ENCODE results near the gene TIMM10B. TPM values are rescaled to one million over a fixed set of nuclear protein-coding genes. Genes with fewer than 3 reads are reported as not detected.

The TIMM10B gene
- total RNA-seq, 4 donors from 2014 or later = 37.1 to 66.6 (median 51.7) TPM

DNA sequence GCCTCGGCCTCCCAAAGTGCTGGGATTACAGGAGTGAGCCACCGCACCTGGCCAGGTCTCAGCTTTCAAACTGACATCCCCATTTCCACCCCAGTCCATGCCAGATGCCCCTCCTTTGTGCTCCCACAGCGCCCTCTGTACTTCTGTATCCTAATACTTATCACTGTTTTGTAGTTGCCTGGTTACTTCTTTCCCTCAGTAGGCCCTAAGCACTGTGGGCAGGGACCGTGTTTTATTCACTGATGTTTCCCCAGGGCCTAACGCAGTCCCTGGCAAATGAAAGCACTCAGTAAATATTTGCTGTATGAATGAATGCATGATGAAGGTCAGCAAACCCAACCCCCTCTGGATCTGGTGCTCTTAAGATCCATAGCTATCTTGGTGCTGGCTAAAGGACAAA, 5.4 kb upstream of the TIMM10B start:
- WGBS, 2 donors = 71 to 74% methylated on average over 5 of the region's 5 CpGs
- no peaks in the 10 kb centered on the region for H3K9me3 ChIP-seq
- TF ChIP-seq, protein P1, sequence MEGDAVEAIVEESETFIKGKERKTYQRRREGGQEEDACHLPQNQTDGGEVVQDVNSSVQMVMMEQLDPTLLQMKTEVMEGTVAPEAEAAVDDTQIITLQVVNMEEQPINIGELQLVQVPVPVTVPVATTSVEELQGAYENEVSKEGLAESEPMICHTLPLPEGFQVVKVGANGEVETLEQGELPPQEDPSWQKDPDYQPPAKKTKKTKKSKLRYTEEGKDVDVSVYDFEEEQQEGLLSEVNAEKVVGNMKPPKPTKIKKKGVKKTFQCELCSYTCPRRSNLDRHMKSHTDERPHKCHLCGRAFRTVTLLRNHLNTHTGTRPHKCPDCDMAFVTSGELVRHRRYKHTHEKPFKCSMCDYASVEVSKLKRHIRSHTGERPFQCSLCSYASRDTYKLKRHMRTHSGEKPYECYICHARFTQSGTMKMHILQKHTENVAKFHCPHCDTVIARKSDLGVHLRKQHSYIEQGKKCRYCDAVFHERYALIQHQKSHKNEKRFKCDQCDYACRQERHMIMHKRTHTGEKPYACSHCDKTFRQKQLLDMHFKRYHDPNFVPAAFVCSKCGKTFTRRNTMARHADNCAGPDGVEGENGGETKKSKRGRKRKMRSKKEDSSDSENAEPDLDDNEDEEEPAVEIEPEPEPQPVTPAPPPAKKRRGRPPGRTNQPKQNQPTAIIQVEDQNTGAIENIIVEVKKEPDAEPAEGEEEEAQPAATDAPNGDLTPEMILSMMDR (IDR thresholded peaks at IDR 0.05) = no peak
- TF ChIP-seq EP300 (IDR thresholded peaks at IDR 0.05) = no peak
- TF ChIP-seq POLR2A (IDR thresholded peaks at IDR 0.05) = no peak
- no peak overlapping the region for H3K4me3 ChIP-seq
- H3K36me3 ChIP-seq = peaks cover 0 to 37% (median 0%) of the 10 kb centered on the region in 3 donors
- DNase-seq (ENCODE audit: low spot score in 2 of 2) = no peak
- no peak overlapping the region for H3K27ac ChIP-seq
- H3K27me3 ChIP-seq = no peaks in the 10 kb centered on the region
- peaks cover 0 to 43% (median 19%) of the 10 kb centered on the region in 4 donors for H3K4me1 ChIP-seq

DNA sequence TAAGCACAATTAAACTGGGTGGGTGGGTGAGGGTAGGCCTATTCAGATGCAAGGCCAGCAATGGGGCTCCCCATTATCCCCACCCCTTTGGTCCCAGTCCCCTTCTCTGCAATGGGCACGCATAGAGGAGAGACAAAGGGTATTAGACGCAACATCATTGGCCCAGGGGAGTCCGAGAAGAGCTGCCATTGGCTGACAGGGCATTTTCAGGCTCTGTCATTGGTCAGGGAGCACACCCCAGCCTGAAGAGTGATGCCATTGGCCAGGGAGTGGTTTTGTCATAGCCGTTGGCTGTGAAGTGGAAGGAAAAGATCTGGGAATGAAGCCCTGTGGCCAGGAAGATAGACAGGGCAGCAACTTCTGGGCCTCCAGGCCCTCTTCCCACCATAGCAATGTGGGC, 4.7 kb upstream of the TIMM10B start:
- no peak overlapping the region for H3K4me3 ChIP-seq
- TF ChIP-seq EP300 (IDR thresholded peaks at IDR 0.05) = no peak
- no peak for TF ChIP-seq POLR2A (IDR thresholded peaks at IDR 0.05)
- TF ChIP-seq, protein P1 (IDR thresholded peaks at IDR 0.05) = no peak
- no peaks in the 10 kb centered on the region for H3K9me3 ChIP-seq
- 83 to 92% methylated on average over 4 of the region's 4 CpGs for WGBS, 2 donors
- no peak for DNase-seq (ENCODE audit: low spot score in 2 of 2)
- H3K4me1 ChIP-seq = peaks cover 0 to 40% (median 19%) of the 10 kb centered on the region in 4 donors
- peaks cover 0 to 37% (median 0%) of the 10 kb centered on the region in 3 donors for H3K36me3 ChIP-seq
- H3K27ac ChIP-seq = no peak overlapping the region
- H3K27me3 ChIP-seq = no peaks in the 10 kb centered on the region

DNA sequence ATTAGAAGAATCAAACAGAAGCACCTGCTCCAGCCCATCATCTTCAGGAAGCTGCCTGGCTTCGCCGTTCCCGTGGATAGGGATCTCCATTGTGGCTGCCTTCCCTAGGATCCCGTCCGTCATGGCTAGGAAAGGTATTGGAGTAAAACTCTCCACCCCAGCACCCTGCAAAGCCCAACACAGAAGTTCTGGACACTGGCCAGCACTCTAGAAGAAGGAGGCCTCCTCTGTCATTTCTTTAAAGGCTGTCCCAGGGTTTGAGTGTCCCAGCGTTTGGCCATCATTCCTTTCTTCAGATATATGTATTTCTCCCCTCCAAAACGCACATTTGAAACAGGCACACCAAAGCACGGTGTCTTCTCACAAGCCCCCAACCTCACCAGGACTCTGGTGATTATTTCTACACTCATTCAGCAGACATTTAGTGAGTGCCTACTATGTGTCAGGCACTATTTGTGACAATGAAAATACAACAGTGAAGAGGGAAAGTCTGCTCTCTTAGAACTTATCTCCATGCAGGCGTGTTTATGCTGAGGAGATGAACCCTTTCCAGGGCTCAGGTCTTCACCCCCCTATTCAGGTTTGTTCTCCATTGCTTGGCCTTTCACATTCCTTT, 894 bp upstream of the TIMM10B start:
- peak overlapping the region; percentile 68 to 91 (median 76) for H3K4me3 ChIP-seq
- 60 to 63% methylated on average over 9 of the region's 9 CpGs for WGBS, 2 donors
- H3K9me3 ChIP-seq = no peaks in the 10 kb centered on the region
- H3K27ac ChIP-seq = peak overlapping the region; percentile 90 to 96 (median 92)
- TF ChIP-seq POLR2A (IDR thresholded peaks at IDR 0.05) (no peak), EP300 (IDR thresholded peaks at IDR 0.05) (no peak)
- TF ChIP-seq, protein P1 (IDR thresholded peaks at IDR 0.05) = no peak
- peaks cover 0 to 37% (median 22%) of the 10 kb centered on the region in 4 donors for H3K4me1 ChIP-seq
- peaks cover 0 to 67% (median 0%) of the 10 kb centered on the region in 3 donors for H3K36me3 ChIP-seq
- no peaks in the 10 kb centered on the region for H3K27me3 ChIP-seq
- DNase-seq (ENCODE audit: low spot score in 2 of 2) = no peak

DNA sequence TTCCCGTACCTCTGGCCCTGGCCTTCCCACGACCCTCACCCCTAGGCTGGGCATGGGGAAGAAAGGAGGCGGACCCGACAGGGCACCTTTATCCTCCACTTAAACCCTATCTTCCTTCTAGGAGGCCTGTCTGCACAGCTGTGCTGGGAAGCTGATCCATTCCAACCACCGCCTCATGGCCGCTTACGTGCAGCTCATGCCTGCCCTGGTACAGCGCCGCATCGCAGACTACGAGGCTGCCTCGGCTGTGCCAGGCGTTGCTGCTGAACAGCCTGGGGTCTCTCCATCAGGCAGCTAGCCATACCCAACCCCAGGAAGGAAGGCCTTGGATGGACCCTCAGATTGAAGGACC, 599 bp downstream of the TIMM10B start:
- H3K36me3 ChIP-seq = peaks cover 0 to 76% (median 0%) of the 10 kb centered on the region in 3 donors
- no peaks in the 10 kb centered on the region for H3K27me3 ChIP-seq
- WGBS, 2 donors = 6 to 8% methylated on average over 4 to 13 of the region's 13 CpGs
- H3K9me3 ChIP-seq = no peaks in the 10 kb centered on the region
- peak overlapping the region; percentile 90 to 96 (median 92) for H3K27ac ChIP-seq
- H3K4me1 ChIP-seq = peaks cover 0 to 37% (median 22%) of the 10 kb centered on the region in 4 donors
- H3K4me3 ChIP-seq = peak overlapping the region; percentile 68 to 91 (median 76)
- TF ChIP-seq, protein P1 (IDR thresholded peaks at IDR 0.05) = no peak
- TF ChIP-seq POLR2A (IDR thresholded peaks at IDR 0.05) = no peak
- no peak for TF ChIP-seq EP300 (IDR thresholded peaks at IDR 0.05)
- DNase-seq (ENCODE audit: low spot score in 2 of 2) = no peak

DNA sequence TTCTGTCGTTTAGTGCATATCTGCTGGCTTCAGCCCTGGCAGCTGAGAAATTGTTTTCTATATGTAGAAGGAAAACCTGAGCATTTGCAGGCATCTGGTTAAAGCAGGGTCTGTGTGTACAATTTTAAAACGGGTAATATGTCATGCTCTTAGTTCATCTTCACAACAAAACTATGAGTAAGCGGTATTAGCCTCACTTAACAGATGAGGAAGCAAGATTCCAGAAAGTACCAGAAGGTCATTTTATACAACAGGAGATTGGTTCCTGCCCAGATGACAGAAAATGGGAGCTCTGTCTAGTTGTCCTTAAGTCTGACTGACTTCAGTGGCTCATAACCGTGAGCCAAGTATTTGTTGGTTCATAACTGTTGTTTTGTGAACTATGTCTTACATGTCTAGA, 1.1 kb downstream of the TIMM10B start:
- Histone ChIP-seq H3K9me3 (no peaks in the 10 kb centered on the region), H3K36me3 (peaks cover 0 to 76% (median 0%) of the 10 kb centered on the region in 3 donors), H3K4me3 (peak overlapping the region; percentile 68 to 91 (median 76)), H3K27ac (peak overlapping the region; percentile 90 to 96 (median 92)), H3K4me1 (peaks cover 0 to 37% (median 22%) of the 10 kb centered on the region in 4 donors), H3K27me3 (no peaks in the 10 kb centered on the region)
- no peak for DNase-seq (ENCODE audit: low spot score in 2 of 2)
- 79 to 80% methylated on average over 4 of the region's 4 CpGs for WGBS, 2 donors
- TF ChIP-seq EP300 (IDR thresholded peaks at IDR 0.05) (no peak), POLR2A (IDR thresholded peaks at IDR 0.05) (no peak)
- TF ChIP-seq, protein P1 (IDR thresholded peaks at IDR 0.05) = no peak
